Right renal cortex interstitium (tissue), 3 donors: ENCODE measurements around the gene BMPR1B. TPM values are rescaled to one million over a fixed set of nuclear protein-coding genes. Genes with fewer than 3 reads are reported as not detected.
"Not testable (repeated sequence)": the region's sequence is repeated elsewhere in the genome, so short reads cannot be mapped to it uniquely, and the experiment has no call there.

Source experiments
- DNase-seq, 3 donors: peaks; one replicate each; pipeline ENCODE4 v3.0.0-alpha.2; 2013; ENCODE audit warnings: low read depth in 3 of 3, low spot score in 2 of 3
- polyA plus RNA-seq, 3 donors: library from polyadenylated mRNA; unstranded; fragments of 120-200 nt; gene quantifications; one replicate each; pipeline ENCODE4 v1.2.1, GENCODE V29; 2013; ENCODE audit not compliant: insufficient read length in 3 of 3

BMPR1B gene
- polyA plus RNA-seq, 3 donors, result 24.9 to 29.9 (median 25.3) TPM

DNA sequence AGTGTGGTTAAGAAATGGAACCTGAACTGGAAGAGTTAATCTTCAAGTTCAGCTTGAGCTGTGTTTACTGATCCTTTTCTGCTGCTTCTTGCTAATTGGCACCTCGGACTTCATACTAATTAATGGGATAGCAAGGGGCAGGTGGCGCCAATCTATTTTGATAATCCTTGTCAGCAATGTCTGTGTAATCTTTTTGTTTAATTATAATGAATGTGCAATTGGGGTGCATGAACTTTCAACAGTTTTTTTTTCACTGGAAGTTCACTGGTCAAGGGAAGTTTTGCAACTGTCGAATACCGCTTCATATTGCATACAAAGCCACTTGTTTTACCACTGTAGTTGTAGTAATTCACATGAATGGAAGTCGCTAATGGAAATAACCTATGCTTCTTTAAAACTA is 261.0 kb downstream of the BMPR1B start:
- no peak for DNase-seq

DNA sequence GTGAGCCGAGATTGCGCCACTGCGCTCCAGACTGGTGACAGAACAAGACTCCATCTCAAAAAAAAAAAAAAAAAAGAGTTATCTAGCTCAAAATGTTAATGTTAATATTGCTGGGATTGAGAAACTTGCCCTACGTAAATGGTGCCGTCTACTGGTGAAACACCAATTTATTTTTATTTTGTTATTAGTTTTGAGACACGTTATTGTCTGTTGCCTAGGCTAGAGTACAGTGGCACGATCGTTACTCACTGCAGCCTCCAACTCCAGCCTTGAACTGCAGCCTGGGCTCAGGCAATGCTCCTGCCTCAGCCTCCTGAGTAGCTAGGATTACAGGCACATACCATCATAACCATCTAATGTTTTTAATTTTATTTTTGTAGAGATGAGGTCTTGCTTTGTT is 262.8 kb downstream of the BMPR1B start:
- no peak for DNase-seq

- DNase-seq, result no peak
Observed at GRCh38 chr4:95021099-95021498, 263.3 kb downstream of the BMPR1B start.

DNA sequence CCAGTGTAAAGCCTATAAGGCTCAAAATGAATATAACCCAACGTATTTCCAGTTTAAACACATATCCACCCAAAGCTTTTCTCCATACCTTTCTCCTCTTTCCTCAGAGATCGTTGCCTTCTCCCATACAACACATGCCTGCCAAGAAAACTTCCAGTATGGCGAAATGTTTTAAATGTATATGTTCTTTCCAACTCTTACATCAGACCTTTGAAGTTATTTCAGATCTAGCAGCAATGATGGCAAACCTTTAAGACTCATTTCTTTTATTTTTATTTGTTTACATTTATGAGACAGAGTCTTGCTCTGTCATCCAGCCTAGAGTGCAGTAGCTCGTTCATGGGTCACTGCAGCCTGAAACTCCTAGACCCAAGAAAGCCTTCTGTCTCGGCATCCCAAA is 265.4 kb downstream of the BMPR1B start:
- DNase-seq, result no peak

DNA sequence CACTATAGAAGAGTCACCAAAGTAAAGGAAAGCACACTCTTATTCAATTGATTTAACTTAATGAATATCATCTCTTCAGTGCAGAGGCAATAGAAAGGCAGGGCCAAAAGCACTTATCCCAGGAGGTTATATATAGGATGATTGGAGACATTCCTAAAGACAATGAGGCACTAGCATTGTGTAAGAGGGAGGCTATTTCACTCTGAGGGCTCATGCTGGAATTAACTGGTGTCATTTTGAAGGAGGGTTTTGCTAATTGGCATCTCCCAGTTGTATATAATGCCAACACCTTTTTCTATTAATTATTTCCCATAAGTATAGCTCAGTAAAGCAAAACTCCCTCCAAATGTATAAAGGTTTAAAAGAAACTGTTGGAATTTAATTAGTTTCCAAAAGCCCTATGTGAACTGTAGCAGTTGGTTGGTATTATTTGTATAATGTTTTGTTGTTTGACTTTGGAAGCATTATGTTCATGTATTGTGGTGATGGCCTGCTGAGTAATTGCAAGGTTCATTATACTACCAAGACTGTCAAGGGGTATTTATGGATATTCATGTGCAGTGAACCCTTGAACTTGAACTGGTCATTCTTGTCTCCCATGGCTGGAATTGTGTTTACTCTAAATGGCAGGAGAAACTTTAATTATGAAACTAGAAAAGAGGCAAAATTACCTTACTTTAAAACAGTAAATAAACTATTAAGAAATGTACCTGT is 270.3 kb downstream of the BMPR1B start:
- no peak for DNase-seq

- no peak for DNase-seq
Observed at GRCh38 chr4:95038791-95039190, 281.0 kb downstream of the BMPR1B start.

- DNase-seq, result no peak
Observed at GRCh38 chr4:95044324-95044837, 286.6 kb downstream of the BMPR1B start.

GRCh38 chr4:95045429-95045828 is 287.7 kb downstream of the BMPR1B start:
- no peak for DNase-seq

DNA sequence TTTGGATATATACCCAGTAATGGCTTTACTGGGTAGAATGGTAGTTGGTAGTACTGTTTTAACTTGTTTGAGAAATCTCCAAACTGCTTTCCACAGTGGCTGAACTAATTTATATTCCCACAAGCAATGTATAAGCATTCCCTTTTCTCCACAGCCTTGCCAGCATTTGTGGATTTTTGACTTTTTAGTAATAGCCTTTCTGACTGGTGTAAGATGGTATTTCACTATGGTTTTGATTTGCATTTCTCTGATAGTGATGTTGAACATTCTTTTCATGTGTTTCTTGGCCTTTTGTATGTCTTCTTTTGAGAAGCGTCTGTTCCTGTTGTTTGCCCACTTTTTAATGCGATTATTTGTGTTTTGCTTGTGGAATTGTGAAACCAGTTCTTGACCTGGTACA is 290.5 kb downstream of the BMPR1B start:
- DNase-seq, result no peak

- DNase-seq, result no peak
Observed at GRCh38 chr4:95049551-95050233, 291.9 kb downstream of the BMPR1B start.

- no peak for DNase-seq
Observed at GRCh38 chr4:95050980-95051701, 293.4 kb downstream of the BMPR1B start.

DNA sequence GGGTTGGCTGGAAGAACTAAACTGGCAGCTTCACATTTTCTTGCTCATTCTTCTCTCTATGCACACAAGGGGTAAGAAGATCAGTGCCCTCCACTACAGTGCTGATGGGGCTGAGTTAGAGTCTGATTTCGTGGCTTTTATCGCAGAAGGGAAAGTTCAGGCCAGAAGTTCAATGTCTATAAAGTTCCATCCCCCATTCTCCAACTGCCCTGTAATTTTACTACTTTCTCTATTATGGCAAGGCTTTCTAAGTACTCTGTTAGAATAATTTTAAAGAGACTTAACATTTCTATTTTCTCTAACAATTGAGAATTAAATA is 293.9 kb downstream of the BMPR1B start:
- no peak for DNase-seq

GRCh38 chr4:95058991-95059390 is 301.2 kb downstream of the BMPR1B start:
- DNase-seq, result no peak

- DNase-seq, result no peak
Observed at GRCh38 chr4:95059663-95060062, 301.9 kb downstream of the BMPR1B start.

GRCh38 chr4:95061220-95061619 is 303.5 kb downstream of the BMPR1B start:
- DNase-seq, result no peak

DNA sequence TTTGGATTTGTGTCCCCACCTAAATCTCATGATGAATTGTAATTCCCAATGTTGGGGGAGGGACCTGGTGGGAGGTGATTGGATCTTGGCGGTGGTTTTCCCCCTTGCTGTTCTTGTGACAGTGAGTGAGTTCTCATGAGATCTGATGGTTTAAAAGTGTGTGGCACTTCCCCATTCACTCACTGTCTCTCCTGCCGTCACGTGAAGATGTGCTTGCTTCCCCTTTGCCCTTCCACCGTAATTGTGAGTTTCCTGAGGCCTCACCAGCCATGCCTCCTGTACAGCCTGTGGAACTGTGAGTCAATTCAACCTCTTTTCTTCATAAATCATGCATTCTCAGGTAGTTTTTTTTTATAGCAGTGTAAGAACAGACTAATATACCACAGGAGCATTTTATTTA is 304.0 kb downstream of the BMPR1B start:
- not testable (repeated sequence) for DNase-seq

DNA sequence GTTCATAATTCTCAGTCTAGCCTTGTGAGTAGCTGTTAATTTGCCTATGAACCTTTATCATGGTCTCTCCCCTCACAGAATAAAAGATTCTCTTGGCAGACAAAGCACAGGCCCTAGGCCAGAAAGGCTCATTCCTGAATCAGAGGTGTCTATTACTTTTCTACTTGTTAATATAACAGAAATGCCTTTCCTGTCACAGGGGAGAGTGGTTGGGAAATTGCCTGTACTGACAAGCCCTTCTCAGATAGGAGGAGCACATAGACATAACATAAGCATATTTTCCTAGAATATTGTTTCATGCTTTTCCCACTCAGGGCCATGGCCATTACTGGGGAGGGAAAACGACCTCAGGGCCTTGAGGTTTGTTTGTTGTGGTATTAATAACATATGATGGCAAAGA is 308.3 kb downstream of the BMPR1B start:
- DNase-seq, result no peak

GRCh38 chr4:95068401-95068800 is 310.6 kb downstream of the BMPR1B start:
- no peak for DNase-seq

DNA sequence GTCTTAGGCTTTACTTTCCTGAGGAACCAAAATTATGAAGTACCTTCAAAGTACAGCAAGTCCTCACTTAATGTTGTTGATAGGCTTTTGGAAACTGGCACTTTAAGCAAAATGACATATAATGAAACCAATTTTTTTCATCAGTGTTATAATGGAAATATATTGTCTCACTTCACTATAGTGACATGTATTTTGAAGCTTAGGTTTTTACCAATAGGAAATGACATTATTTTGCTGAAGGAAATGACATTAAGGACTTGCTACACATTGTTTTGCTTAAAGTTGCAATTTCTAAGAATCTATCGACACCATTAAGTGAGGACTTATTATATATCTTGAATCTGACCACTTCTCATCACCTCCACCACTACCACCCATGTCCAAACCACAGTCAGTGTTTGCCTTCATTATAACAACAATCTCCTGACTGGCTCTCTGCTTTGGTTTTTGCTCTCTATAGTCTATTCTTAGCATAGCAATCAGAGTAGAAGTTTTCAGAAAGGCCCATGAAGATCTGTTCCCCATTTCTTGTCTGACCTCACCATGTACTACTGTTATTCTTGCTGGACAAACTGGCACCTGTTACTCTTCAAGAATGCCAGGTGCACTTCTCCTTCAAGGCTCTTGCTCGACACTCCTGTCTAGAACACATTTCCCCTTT is 311.2 kb downstream of the BMPR1B start:
- no peak for DNase-seq

GRCh38 chr4:95071851-95072250 is 314.1 kb downstream of the BMPR1B start:
- DNase-seq, result no peak

DNA sequence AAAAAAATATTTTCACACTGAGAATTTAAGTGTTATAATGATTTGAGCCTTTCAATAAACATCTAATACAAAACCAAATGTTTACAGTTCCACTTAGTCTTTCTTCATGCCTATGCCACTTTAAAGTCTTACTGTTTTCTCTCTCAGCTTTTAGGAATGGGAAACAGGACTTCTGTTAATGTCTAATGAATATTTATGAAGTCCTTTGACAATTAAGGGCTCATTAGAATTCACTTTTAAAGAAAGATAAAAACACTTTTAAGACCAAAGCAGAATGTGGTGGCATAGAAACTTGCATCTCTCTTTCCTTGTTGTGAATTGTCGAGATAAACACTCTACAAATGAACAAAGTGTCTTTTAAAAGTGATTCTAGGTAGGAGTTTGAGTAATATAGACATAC is 315.9 kb downstream of the BMPR1B start:
- DNase-seq, result no peak
